GM18508 (cell line): ENCODE measurements around the gene TMEM198.

ENCODE experiments used
- ATAC-seq: cut with Tn5 transposase; IDR thresholded peaks from one replicate; pipeline ENCODE4 v1.9.1; 2021; ENCODE audit warnings: moderate number of reproducible peaks; ENCODE audit not compliant: insufficient read depth, unreplicated experiment

TMEM198 gene

GRCh38 chr2:219542931-219543595 lies 765 bp upstream of the TMEM198 start:
- ATAC-seq = peak; percentile 17

- no peak for ATAC-seq
Measured at GRCh38 chr2:219544567-219544966, 739 bp downstream of the TMEM198 start.

- no peak for ATAC-seq
Measured at GRCh38 chr2:219545295-219545942, 1.6 kb downstream of the TMEM198 start.

GRCh38 chr2:219545943-219546352 lies 2.1 kb downstream of the TMEM198 start:
- no peak for ATAC-seq

- ATAC-seq = no peak
Measured at GRCh38 chr2:219547621-219548020, 3.8 kb downstream of the TMEM198 start.

- ATAC-seq = no peak
Measured at GRCh38 chr2:219548990-219549389, 5.2 kb downstream of the TMEM198 start.

GRCh38 chr2:219549619-219550018 lies 5.8 kb downstream of the TMEM198 start:
- no peak for ATAC-seq

- ATAC-seq = peak; percentile 14
Measured at GRCh38 chr2:219551441-219552381, 7.9 kb downstream of the TMEM198 start.

- peak; percentile 66 for ATAC-seq
Measured at GRCh38 chr2:219552382-219553167, 8.7 kb downstream of the TMEM198 start.

- ATAC-seq = no peak
Measured at GRCh38 chr2:219553168-219553417, 9.3 kb downstream of the TMEM198 start.

GRCh38 chr2:219553463-219553963 lies 9.7 kb downstream of the TMEM198 start:
- no peak for ATAC-seq

- ATAC-seq = no peak
Measured at GRCh38 chr2:219554350-219554749, 10.5 kb downstream of the TMEM198 start.

GRCh38 chr2:219555956-219556355 lies 12.1 kb downstream of the TMEM198 start:
- no peak for ATAC-seq

- ATAC-seq = no peak
Measured at GRCh38 chr2:219556413-219556812, 12.6 kb downstream of the TMEM198 start.

GRCh38 chr2:219557320-219557719 lies 13.5 kb downstream of the TMEM198 start:
- ATAC-seq = no peak

- ATAC-seq = no peak
Measured at GRCh38 chr2:219557791-219558785, 14.3 kb downstream of the TMEM198 start.

- ATAC-seq = no peak
Measured at GRCh38 chr2:219559156-219559915, 15.5 kb downstream of the TMEM198 start.
